ENCODE data around the gene HMG20A.

HMG20A gene

GRCh38 chr15:77525907-77526594, 105.4 kb downstream of the HMG20A start:
- H3K9me3 ChIP-seq (ENCODE audit: low read depth, low read length) = no peaks in the 10 kb centered on the region
- H3K36me3 ChIP-seq (ENCODE audit: insufficient read depth, low read length) = no peaks in the 10 kb centered on the region
- peak overlapping the region; percentile 71 for H3K27ac ChIP-seq
- no peak for TF ChIP-seq POLR2AphosphoS5 (IDR thresholded peaks at IDR 0.05; ENCODE audit: borderline replicate concordance, low read depth, low read length)
- no peak for TF ChIP-seq EZH2 (IDR thresholded peaks at IDR 0.05)
- no peak for TF ChIP-seq FOXP2 (optimal IDR thresholded peaks at IDR 0.05; ENCODE audit: control extremely low read depth, extremely low read length, insufficient read depth)
- no peak overlapping the region for H3K4me3 ChIP-seq
- DNase-seq (ENCODE audit: low read depth, low spot score) = no peak
- no peak overlapping the region for H3K9ac ChIP-seq (ENCODE audit: insufficient read length)

GRCh38 chr15:77526595-77527163, 106.0 kb downstream of the HMG20A start:
- TF ChIP-seq EZH2 (IDR thresholded peaks at IDR 0.05) (no peak), POLR2AphosphoS5 (IDR thresholded peaks at IDR 0.05; ENCODE audit: borderline replicate concordance, low read depth, low read length) (no peak), FOXP2 (optimal IDR thresholded peaks at IDR 0.05; ENCODE audit: control extremely low read depth, extremely low read length, insufficient read depth) (no peak)
- no peaks in the 10 kb centered on the region for H3K9me3 ChIP-seq (ENCODE audit: low read depth, low read length)
- H3K27ac ChIP-seq = peak overlapping the region; percentile 71
- no peaks in the 10 kb centered on the region for H3K36me3 ChIP-seq (ENCODE audit: insufficient read depth, low read length)
- no peak for DNase-seq (ENCODE audit: low read depth, low spot score)
- no peak overlapping the region; the same call in 1 of the 2 replicates for H3K4me3 ChIP-seq
- peak overlapping the region; percentile 4 for H3K9ac ChIP-seq (ENCODE audit: insufficient read length)

- Histone ChIP-seq H3K9ac (ENCODE audit: insufficient read length) (peak overlapping the region; percentile 4), H3K36me3 (ENCODE audit: insufficient read depth, low read length) (no peaks in the 10 kb centered on the region), H3K4me3 (peak overlapping the region; percentile 38), H3K27ac (peak overlapping the region; percentile 71), H3K9me3 (ENCODE audit: low read depth, low read length) (no peaks in the 10 kb centered on the region)
- TF ChIP-seq FOXP2 (optimal IDR thresholded peaks at IDR 0.05; ENCODE audit: control extremely low read depth, extremely low read length, insufficient read depth) = peak; percentile 75
- no peak for TF ChIP-seq POLR2AphosphoS5 (IDR thresholded peaks at IDR 0.05; ENCODE audit: borderline replicate concordance, low read depth, low read length)
- DNase-seq (ENCODE audit: low read depth, low spot score) = no peak
Observed at GRCh38 chr15:77527164-77527778, 106.6 kb downstream of the HMG20A start.

GRCh38 chr15:77527831-77528231, 107.1 kb downstream of the HMG20A start:
- no peaks in the 10 kb centered on the region for H3K36me3 ChIP-seq (ENCODE audit: insufficient read depth, low read length)
- TF ChIP-seq POLR2AphosphoS5 (IDR thresholded peaks at IDR 0.05; ENCODE audit: borderline replicate concordance, low read depth, low read length) (no peak), FOXP2 (optimal IDR thresholded peaks at IDR 0.05; ENCODE audit: control extremely low read depth, extremely low read length, insufficient read depth) (no peak), EZH2 (IDR thresholded peaks at IDR 0.05) (no peak)
- no peak for DNase-seq (ENCODE audit: low read depth, low spot score)
- H3K27ac ChIP-seq = peak overlapping the region; percentile 71
- H3K4me3 ChIP-seq = no peak overlapping the region
- no peak overlapping the region for H3K9ac ChIP-seq (ENCODE audit: insufficient read length)
- H3K9me3 ChIP-seq (ENCODE audit: low read depth, low read length) = no peaks in the 10 kb centered on the region

- DNase-seq (ENCODE audit: low read depth, low spot score) = no peak
- no peak overlapping the region for H3K9ac ChIP-seq (ENCODE audit: insufficient read length)
- no peaks in the 10 kb centered on the region for H3K36me3 ChIP-seq (ENCODE audit: insufficient read depth, low read length)
- H3K4me3 ChIP-seq = no peak overlapping the region
- no peaks in the 10 kb centered on the region for H3K9me3 ChIP-seq (ENCODE audit: low read depth, low read length)
- no peak for TF ChIP-seq FOXP2 (optimal IDR thresholded peaks at IDR 0.05; ENCODE audit: control extremely low read depth, extremely low read length, insufficient read depth)
- no peak for TF ChIP-seq EZH2 (IDR thresholded peaks at IDR 0.05)
- no peak for TF ChIP-seq POLR2AphosphoS5 (IDR thresholded peaks at IDR 0.05; ENCODE audit: borderline replicate concordance, low read depth, low read length)
- H3K27ac ChIP-seq = peak overlapping the region; percentile 71
Observed at GRCh38 chr15:77528290-77528967, 107.7 kb downstream of the HMG20A start.

GRCh38 chr15:77528968-77529319, 108.3 kb downstream of the HMG20A start:
- Histone ChIP-seq H3K27ac (peak overlapping the region; percentile 25; the same call in 1 of the 2 replicates), H3K4me3 (no peak overlapping the region), H3K9me3 (ENCODE audit: low read depth, low read length) (no peaks in the 10 kb centered on the region), H3K36me3 (ENCODE audit: insufficient read depth, low read length) (no peaks in the 10 kb centered on the region), H3K9ac (ENCODE audit: insufficient read length) (no peak overlapping the region)
- DNase-seq (ENCODE audit: low read depth, low spot score) = no peak
- TF ChIP-seq EZH2 (IDR thresholded peaks at IDR 0.05) (no peak), POLR2AphosphoS5 (IDR thresholded peaks at IDR 0.05; ENCODE audit: borderline replicate concordance, low read depth, low read length) (no peak), FOXP2 (optimal IDR thresholded peaks at IDR 0.05; ENCODE audit: control extremely low read depth, extremely low read length, insufficient read depth) (no peak)

GRCh38 chr15:77529394-77530159, 108.9 kb downstream of the HMG20A start:
- Histone ChIP-seq H3K4me3 (no peak overlapping the region), H3K27ac (no peak overlapping the region; the same call in 1 of the 2 replicates), H3K9me3 (ENCODE audit: low read depth, low read length) (no peaks in the 10 kb centered on the region), H3K9ac (ENCODE audit: insufficient read length) (no peak overlapping the region), H3K36me3 (ENCODE audit: insufficient read depth, low read length) (no peaks in the 10 kb centered on the region)
- TF ChIP-seq POLR2AphosphoS5 (IDR thresholded peaks at IDR 0.05; ENCODE audit: borderline replicate concordance, low read depth, low read length) (no peak), FOXP2 (optimal IDR thresholded peaks at IDR 0.05; ENCODE audit: control extremely low read depth, extremely low read length, insufficient read depth) (no peak), EZH2 (IDR thresholded peaks at IDR 0.05) (no peak)
- no peak for DNase-seq (ENCODE audit: low read depth, low spot score)
